Epithelial cell of esophagus (primary cell): ENCODE data around the gene MOB2.

ENCODE experiments used
- DNase-seq: peaks from one replicate; pipeline ENCODE4 v3.0.0; 2010; ENCODE audit warnings: low read depth
- H3K4me3 ChIP-seq: 2 replicates; pipeline ENCODE4 v1.5.1; 2011; ENCODE audit warnings: mild to moderate bottlenecking, low read length, control low read depth
- CTCF ChIP-seq: IDR thresholded peaks from 2 replicates; pipeline ENCODE4 v1.5.1; 2011; ENCODE audit warnings: low read depth, mild to moderate bottlenecking, low read length, control low read depth, inconsistent platforms; ENCODE audit not compliant: insufficient read depth; ENCODE audit errors: missing control alignments

Gene MOB2

GRCh38 chr11:1470681-1471611 is 15.6 kb downstream of the MOB2 start:
- no peak overlapping the region for H3K4me3 ChIP-seq
- no peak for DNase-seq
- no peak for TF ChIP-seq CTCF

- no peak for TF ChIP-seq CTCF
- no peak for DNase-seq
- H3K4me3 ChIP-seq, result no peak overlapping the region
Observed at GRCh38 chr11:1469911-1470680, 16.5 kb downstream of the MOB2 start.

GRCh38 chr11:1469287-1469910 is 17.2 kb downstream of the MOB2 start:
- no peak for TF ChIP-seq CTCF
- DNase-seq, result no peak
- H3K4me3 ChIP-seq, result no peak overlapping the region

GRCh38 chr11:1468473-1469066 is 18.0 kb downstream of the MOB2 start:
- H3K4me3 ChIP-seq, result no peak overlapping the region
- no peak for DNase-seq
- TF ChIP-seq CTCF, result no peak

GRCh38 chr11:1468002-1468401 is 18.6 kb downstream of the MOB2 start:
- no peak overlapping the region for H3K4me3 ChIP-seq
- TF ChIP-seq CTCF, result no peak
- no peak for DNase-seq

GRCh38 chr11:1467270-1467669 is 19.3 kb downstream of the MOB2 start:
- DNase-seq, result no peak
- no peak for TF ChIP-seq CTCF
- no peak overlapping the region for H3K4me3 ChIP-seq
